ENCODE measurements around the gene GDF7.

Gene GDF7

GRCh38 chr2:20646446-20646845 is 20.5 kb upstream of the GDF7 start:
- DNase-seq: no peak

GRCh38 chr2:20647211-20647610 is 19.7 kb upstream of the GDF7 start:
- no peak for DNase-seq

- DNase-seq: no peak
Observed at GRCh38 chr2:20647738-20648137, 19.2 kb upstream of the GDF7 start.

- no peak for DNase-seq
Observed at GRCh38 chr2:20648206-20648605, 18.7 kb upstream of the GDF7 start.

- DNase-seq: no peak
Observed at GRCh38 chr2:20648831-20649230, 18.1 kb upstream of the GDF7 start.

- DNase-seq: no peak
Observed at GRCh38 chr2:20649576-20649975, 17.4 kb upstream of the GDF7 start.

- no peak for DNase-seq
Observed at GRCh38 chr2:20649976-20650375, 17.0 kb upstream of the GDF7 start.

GRCh38 chr2:20650393-20650876 is 16.5 kb upstream of the GDF7 start:
- DNase-seq: peak; percentile 45

GRCh38 chr2:20650877-20651730 is 15.8 kb upstream of the GDF7 start, which contains the start of gene HS1BP3:
Gene HS1BP3 (minus strand): TSS chr2:20651098. CDS start chr2:20651063, 35 bp downstream.
- DNase-seq: peak; percentile 90

GRCh38 chr2:20651731-20652099 is 15.2 kb upstream of the GDF7 start:
- DNase-seq: no peak

- no peak for DNase-seq
Observed at GRCh38 chr2:20652141-20652540, 14.8 kb upstream of the GDF7 start.

GRCh38 chr2:20652673-20653575 is 14.0 kb upstream of the GDF7 start:
- DNase-seq: no peak

- DNase-seq: no peak
Observed at GRCh38 chr2:20653695-20654534, 13.0 kb upstream of the GDF7 start.

- no peak for DNase-seq
Observed at GRCh38 chr2:20654535-20654813, 12.5 kb upstream of the GDF7 start.

GRCh38 chr2:20656561-20656960 is 10.4 kb upstream of the GDF7 start:
- no peak for DNase-seq

- no peak for DNase-seq
Observed at GRCh38 chr2:20657522-20658235, 9.3 kb upstream of the GDF7 start.

GRCh38 chr2:20660506-20661420 is 6.2 kb upstream of the GDF7 start:
- DNase-seq: no peak

GRCh38 chr2:20661421-20662307 is 5.3 kb upstream of the GDF7 start:
- peak; percentile 66 for DNase-seq

- no peak for DNase-seq
Observed at GRCh38 chr2:20662308-20662937, 4.5 kb upstream of the GDF7 start.
